ENCODE measurements around the gene ANKRD53.

The ANKRD53 gene

DNA sequence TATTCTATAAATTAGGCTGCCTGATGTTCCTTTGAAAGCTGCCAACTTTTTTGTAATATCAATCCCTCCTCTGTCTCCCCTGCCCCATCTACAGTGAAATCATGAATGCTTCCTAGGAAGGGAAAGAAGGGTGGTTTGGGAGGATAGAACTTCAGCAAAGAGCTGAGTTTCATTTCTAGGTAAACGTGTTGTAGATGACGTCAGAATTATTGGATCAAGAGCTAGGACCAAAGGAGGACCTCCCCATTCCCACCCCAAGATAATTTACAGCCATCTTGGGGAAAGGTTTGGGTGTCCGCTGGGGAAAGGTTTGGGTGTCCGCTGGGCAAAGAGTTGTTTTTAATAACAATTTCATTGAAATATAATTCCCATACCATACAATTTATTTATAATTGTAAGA is 11.2 kb upstream of the ANKRD53 start:
- no peak for DNase-seq

GRCh38 chr2:70974592-70974991 is 3.8 kb upstream of the ANKRD53 start:
- DNase-seq: no peak

DNA sequence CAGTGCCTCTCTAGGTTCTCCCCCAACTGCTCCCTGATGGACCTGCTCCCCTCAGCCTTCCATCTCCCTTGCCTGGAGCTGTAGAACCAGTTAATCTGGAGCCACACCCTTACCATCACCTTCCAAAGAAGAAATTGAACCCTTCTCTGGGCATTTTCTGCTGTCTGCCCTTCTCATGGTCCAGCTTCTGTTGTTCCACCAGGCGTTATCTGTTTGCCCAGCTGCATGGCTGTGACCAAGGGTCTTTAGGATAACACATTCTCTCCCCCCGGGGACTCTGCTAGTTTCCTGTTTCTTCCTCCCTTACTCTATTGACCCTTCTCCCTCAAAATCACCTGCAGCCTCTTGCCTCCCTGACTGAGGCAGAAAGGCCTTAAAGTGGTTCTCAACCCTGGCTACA is 3.2 kb upstream of the ANKRD53 start:
- DNase-seq: no peak

- DNase-seq: no peak
Observed at GRCh38 chr2:70977605-70978205, 725 bp upstream of the ANKRD53 start.

- no peak for DNase-seq
Observed at GRCh38 chr2:70979180-70979488, 704 bp downstream of the ANKRD53 start.

DNA sequence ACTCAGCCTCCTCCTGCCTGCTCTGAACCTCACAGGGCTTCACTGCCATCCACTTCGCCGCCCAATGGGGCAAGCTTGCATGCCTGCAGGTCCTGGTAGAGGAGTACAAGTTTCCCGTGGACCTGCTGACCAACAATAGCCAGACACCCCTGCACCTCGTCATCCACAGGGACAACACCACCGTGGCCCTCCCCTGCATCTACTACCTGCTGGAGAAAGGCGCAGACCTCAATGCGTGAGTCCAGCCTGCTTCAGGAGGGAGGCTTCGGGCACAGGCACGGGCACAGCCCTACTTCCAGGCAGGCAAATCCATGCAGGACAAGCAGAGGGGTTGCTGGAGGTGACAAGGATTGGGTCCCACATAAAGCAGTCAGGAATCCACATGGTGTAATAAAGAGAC is 1.2 kb downstream of the ANKRD53 start:
- DNase-seq: no peak

GRCh38 chr2:70981421-70981820 is 3.0 kb downstream of the ANKRD53 start:
- DNase-seq: no peak

- no peak for DNase-seq
Observed at GRCh38 chr2:70981866-70982810, 3.7 kb downstream of the ANKRD53 start.

- no peak for DNase-seq
Observed at GRCh38 chr2:70982971-70983370, 4.5 kb downstream of the ANKRD53 start.

- DNase-seq: no peak
Observed at GRCh38 chr2:70983506-70984227, 5.2 kb downstream of the ANKRD53 start.

GRCh38 chr2:70984228-70984575 is 5.8 kb downstream of the ANKRD53 start:
- no peak for DNase-seq

DNA sequence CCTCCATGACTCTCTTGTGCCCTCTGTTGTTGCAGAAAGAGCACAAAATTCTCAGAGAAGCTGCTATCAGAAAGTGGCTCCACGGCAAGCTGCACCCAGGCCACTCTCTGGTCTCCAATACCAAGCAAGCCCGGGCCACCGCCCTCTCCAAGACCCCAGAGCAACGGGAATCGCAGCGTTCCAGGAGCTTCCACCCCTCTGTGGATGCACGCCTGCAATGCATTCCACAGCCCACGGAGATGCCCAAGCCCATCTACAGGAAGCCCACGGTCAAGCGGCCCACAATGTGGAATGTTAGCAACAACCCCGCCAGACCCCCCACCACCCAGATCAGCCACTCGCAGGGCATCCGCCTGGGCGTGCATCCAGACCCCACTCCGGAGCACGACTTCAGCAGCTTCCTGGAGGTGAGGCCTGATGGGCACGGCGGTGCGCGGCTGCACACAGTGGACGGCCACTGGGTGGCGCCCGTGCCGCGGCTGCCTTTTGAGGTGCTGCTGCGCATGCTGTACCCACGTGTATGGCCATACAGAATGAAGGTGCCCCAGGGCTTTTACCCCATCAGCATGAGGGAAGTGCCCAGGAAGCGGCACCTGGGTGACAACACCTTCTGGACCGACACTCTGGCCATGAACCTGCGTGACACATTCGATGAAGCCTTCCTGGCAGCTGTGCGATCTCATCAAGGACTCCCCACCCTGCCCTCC is 6.3 kb downstream of the ANKRD53 start:
- DNase-seq: no peak

GRCh38 chr2:70985283-70985688 is 6.9 kb downstream of the ANKRD53 start:
- DNase-seq: no peak

DNA sequence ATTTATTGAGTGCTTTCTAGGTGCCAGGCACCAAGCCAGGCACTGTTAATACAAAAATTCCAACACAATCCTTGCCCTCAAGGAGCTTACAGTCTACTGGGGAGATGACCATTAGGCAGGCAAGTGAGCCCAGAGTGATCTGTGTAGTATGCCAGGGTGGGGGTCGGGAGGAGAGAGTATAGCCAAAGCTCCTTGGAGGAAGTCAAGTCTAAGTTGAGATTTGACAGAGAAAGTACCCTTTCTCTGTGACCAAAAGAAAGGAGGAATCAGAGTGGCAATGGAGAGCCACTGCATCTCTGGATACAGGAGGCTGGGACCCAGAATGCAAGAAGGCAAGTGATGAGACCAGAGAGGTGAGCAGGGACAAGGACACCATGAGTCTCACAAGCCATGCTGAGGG is 7.5 kb downstream of the ANKRD53 start:
- no peak for DNase-seq

DNA sequence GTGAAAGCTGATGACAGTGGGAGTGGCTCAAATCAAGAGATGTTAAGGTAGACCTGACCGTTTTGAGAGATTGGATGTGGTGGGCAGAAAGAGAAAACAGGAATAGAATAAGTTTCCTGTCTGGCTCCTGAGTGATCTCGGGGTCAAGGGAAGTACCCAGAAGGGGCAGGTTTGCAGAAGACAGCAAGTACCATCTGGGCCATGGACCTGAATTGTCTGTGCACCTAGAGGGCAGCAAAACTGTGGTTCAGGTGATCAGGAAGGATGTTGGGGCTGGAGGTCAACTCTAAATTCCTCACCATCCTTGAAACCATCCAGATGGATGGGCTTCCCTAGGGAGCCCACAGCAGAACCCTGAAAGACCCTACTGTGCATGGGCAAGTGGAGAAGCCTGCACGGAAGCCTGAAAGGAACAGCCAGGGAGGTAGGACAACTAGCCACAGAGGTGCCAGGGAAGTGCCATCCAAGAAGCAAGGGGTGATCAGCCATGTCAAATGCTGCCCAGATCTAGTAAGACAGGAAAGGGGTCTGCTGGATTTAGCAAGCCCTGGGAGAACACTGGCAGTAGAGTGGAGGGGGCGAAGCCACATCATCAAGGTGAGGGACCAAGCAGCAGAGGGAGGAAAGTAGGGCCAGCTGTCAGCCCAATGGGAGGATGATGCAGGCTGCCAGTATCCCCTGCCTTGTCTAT is 8.2 kb downstream of the ANKRD53 start:
- DNase-seq: no peak

DNA sequence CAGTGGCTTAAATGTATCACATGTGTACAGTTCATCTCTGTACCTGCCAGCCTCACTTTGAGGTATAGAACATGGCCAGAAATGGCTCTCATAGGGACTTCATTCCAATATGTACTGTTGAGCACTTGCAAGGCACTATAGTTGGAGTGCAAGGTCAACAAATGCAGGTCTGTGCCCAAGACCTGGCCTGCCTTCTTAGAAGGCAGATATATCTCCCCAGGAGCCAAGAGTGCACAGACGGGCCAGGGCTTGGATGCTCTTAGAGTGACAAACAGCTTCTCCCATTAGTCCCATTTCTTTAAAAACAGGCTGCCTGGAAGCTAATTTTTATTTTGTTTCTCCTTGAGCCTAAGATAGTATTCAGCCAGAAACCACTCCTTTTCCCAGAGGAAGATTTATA is 9.0 kb downstream of the ANKRD53 start:
- no peak for DNase-seq

DNA sequence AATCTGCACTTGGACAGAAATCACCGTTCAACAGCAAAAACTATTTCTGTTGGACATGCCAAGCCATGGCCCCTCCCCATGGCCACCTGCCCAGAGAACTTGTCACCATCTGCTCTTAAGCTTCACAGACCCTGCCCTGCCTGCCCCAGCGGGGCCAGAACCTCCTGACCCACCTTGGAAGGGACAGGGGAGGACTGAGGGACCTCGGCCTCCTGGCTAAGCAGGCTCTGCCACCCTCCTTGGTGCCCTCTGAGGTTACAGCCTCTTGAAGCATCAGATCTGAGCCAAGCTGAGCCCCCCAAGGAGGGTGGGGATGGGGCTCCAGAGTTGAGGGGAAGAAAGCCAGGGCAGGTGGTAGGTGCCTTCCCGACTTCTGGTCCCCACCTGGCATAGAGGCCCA is 9.7 kb downstream of the ANKRD53 start:
- no peak for DNase-seq

DNA sequence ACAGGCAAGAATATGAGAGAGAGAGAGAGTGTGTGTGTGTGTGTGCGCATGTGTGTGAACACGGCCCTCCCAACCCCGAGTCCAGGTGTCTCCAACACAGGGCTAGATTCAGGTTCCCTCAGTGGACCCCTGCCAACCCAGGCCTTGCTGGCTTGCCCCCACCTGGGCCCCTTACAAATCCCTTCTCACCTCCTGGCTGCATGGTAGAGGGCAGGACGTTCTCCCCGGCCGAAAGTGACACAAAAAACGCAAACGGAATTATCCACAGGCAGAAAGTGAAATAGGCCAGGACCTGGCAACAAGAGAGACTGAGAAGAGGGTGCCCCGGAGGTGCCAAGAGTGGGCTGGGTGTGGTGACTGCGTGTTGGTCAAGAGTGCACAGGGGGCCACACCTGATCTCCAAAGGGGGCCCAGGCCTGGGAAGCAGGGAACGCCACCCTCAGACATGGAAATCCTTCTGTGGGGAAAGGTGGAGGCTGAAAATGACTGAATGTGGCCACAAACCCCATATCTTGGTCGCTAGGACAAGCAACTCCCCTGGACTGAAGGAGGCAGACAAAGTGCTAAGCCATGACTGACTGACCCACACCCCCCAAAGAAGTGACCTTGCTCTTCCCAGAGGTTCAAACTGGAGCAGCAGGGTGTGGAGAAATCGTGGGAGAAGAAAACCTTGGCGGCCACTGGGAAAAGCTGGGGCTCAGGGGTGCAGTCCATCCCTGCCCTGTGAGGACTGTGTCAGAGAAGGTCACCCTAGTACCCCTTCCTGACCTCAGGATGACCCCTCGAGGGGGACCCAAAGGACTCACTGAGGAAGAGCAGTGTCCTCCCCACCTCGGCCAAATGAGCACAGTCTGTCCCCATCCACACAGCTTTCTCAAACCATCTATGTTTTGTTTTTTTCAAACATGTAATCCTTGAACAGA is 10.6 kb downstream of the ANKRD53 start:
- no peak for DNase-seq

DNA sequence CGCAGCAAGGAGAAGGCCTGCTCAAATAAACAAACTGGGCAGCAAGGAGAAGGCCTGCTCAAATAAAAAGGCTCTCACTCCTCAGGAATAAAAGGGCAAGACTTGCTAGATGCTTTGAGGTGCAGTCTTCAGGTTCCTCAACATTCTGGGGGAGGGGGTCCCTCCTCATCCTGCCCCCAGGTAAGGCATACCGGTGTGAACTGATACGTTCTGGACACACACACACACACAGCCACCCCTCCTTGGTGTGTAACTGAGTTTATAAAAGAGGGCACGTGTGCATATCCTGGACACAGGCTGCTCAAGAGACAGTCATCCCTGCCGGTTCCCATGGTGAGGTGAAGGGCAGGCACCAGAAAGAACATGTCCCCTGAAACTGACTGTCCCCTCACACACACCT is 11.8 kb downstream of the ANKRD53 start:
- DNase-seq: no peak

DNA sequence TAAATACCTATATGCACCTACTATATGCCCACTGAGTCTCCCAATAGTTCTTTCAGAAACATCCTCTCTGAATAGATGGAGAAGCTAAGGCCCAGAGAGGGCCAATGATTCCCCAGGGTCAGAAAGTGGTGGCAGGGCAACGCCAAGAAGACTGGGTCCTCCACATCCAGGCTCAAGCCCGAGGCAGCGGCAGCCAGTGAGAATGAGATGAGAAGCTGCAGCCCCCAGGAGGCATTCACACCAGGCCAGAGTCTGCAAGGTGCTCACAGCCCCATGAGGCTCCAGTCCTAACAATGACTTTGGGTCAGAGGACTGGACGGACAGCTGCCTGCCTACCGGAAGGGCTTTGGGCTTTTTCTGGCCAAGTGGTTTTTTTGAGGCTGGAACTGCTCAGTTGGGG is 12.7 kb downstream of the ANKRD53 start:
- DNase-seq: no peak

GRCh38 chr2:70991742-70992141 is 13.3 kb downstream of the ANKRD53 start:
- DNase-seq: no peak
